ENCODE data around the gene PRKCA. TPM values are rescaled to one million over a fixed set of nuclear protein-coding genes. Genes with fewer than 3 reads are reported as not detected.
"Not testable (repeated sequence)": the region's sequence is repeated elsewhere in the genome, so short reads cannot be mapped to it uniquely, and the experiment has no call there.

PRKCA gene
- polyA plus RNA-seq, 4 donors = 14.1 to 24.5 (median 22.7) TPM

- DNase-seq (ENCODE audit: low read depth in 4 of 4, low spot score in 3 of 4) = no peak
Observed at GRCh38 chr17:66378296-66378695, 75.9 kb downstream of the PRKCA start.

- DNase-seq (ENCODE audit: low read depth in 4 of 4, low spot score in 3 of 4) = no peak
Observed at GRCh38 chr17:66379544-66379943, 77.1 kb downstream of the PRKCA start.

- DNase-seq (ENCODE audit: low read depth in 4 of 4, low spot score in 3 of 4) = no peak
Observed at GRCh38 chr17:66379996-66380395, 77.6 kb downstream of the PRKCA start.

- DNase-seq (ENCODE audit: low read depth in 4 of 4, low spot score in 3 of 4) = no peak
Observed at GRCh38 chr17:66381701-66382362, 79.4 kb downstream of the PRKCA start.

GRCh38 chr17:66383333-66383732, 80.9 kb downstream of the PRKCA start:
- DNase-seq (ENCODE audit: low read depth in 4 of 4, low spot score in 3 of 4) = no peak

GRCh38 chr17:66386498-66387351, 84.3 kb downstream of the PRKCA start:
- DNase-seq (ENCODE audit: low read depth in 4 of 4, low spot score in 3 of 4) = peak in 1 of 4 donors; percentile 69

GRCh38 chr17:66387392-66387981, 85.1 kb downstream of the PRKCA start:
- DNase-seq (ENCODE audit: low read depth in 4 of 4, low spot score in 3 of 4) = no peak

GRCh38 chr17:66392783-66393437, 90.5 kb downstream of the PRKCA start:
- no peak for DNase-seq (ENCODE audit: low read depth in 4 of 4, low spot score in 3 of 4)

GRCh38 chr17:66395961-66396360, 93.5 kb downstream of the PRKCA start:
- DNase-seq (ENCODE audit: low read depth in 4 of 4, low spot score in 3 of 4) = no peak

GRCh38 chr17:66397486-66397885, 95.1 kb downstream of the PRKCA start:
- no peak for DNase-seq (ENCODE audit: low read depth in 4 of 4, low spot score in 3 of 4)

- no peak for DNase-seq (ENCODE audit: low read depth in 4 of 4, low spot score in 3 of 4)
Observed at GRCh38 chr17:66398059-66398458, 95.6 kb downstream of the PRKCA start.

- no peak for DNase-seq (ENCODE audit: low read depth in 4 of 4, low spot score in 3 of 4)
Observed at GRCh38 chr17:66398617-66399016, 96.2 kb downstream of the PRKCA start.

GRCh38 chr17:66399441-66399840, 97.0 kb downstream of the PRKCA start:
- DNase-seq (ENCODE audit: low read depth in 4 of 4, low spot score in 3 of 4) = no peak

- DNase-seq (ENCODE audit: low read depth in 4 of 4, low spot score in 3 of 4) = not testable (repeated sequence)
Observed at GRCh38 chr17:66400041-66400688, 97.8 kb downstream of the PRKCA start.

GRCh38 chr17:66400698-66401097, 98.3 kb downstream of the PRKCA start:
- no peak for DNase-seq (ENCODE audit: low read depth in 4 of 4, low spot score in 3 of 4)

GRCh38 chr17:66401364-66401763, 99.0 kb downstream of the PRKCA start:
- no peak for DNase-seq (ENCODE audit: low read depth in 4 of 4, low spot score in 3 of 4)

- no peak for DNase-seq (ENCODE audit: low read depth in 4 of 4, low spot score in 3 of 4)
Observed at GRCh38 chr17:66403846-66404556, 101.6 kb downstream of the PRKCA start.

GRCh38 chr17:66405836-66406677, 103.6 kb downstream of the PRKCA start:
- DNase-seq (ENCODE audit: low read depth in 4 of 4, low spot score in 3 of 4) = no peak
